Stimulated activated CD4-positive, alpha-beta T cell treated with anti-CD3 and anti-CD28 coated beads, Interleukin-2, amount 100 ng/mL, for 48 hours (primary cell): ENCODE data around the gene GPRC5C.
"Not testable (repeated sequence)": the region's sequence is repeated elsewhere in the genome, so short reads cannot be mapped to it uniquely, and the experiment has no call there.

ENCODE experiments used
- DNase-seq, 2 donors: peaks; one replicate each; pipeline ENCODE4 v3.0.0-alpha.2; 2020

Gene GPRC5C, protein sequence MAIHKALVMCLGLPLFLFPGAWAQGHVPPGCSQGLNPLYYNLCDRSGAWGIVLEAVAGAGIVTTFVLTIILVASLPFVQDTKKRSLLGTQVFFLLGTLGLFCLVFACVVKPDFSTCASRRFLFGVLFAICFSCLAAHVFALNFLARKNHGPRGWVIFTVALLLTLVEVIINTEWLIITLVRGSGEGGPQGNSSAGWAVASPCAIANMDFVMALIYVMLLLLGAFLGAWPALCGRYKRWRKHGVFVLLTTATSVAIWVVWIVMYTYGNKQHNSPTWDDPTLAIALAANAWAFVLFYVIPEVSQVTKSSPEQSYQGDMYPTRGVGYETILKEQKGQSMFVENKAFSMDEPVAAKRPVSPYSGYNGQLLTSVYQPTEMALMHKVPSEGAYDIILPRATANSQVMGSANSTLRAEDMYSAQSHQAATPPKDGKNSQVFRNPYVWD

GRCh38 chr17:74431568-74432423 is at the start of gene GPRC5C:
GPRC5C (plus strand) TSS chr17:74432088; CDS start chr17:74439777, 7,689 bp downstream.
- peak; percentile 35 to 47 for DNase-seq

DNA sequence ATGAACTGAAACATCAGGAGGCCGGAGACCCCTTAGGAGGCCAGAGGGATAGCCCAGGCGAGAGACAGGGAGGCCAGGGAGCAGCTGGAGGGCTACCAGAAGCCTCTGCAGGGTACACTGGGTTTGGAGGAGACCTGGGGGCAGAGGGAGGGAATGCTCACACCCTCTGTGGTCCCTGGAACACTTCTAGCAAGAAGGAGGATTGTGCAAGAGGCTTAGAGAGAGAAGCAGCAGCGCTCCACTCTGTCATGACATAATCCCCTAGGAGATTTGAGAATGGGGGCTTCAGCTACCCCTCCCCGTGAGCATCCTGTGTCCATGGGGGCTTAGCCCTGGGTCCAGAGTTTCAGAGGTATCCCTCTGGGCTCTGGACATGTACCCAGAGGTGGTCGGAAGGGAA is 48.7 kb upstream of the GPRC5C start:
- no peak for DNase-seq

DNA sequence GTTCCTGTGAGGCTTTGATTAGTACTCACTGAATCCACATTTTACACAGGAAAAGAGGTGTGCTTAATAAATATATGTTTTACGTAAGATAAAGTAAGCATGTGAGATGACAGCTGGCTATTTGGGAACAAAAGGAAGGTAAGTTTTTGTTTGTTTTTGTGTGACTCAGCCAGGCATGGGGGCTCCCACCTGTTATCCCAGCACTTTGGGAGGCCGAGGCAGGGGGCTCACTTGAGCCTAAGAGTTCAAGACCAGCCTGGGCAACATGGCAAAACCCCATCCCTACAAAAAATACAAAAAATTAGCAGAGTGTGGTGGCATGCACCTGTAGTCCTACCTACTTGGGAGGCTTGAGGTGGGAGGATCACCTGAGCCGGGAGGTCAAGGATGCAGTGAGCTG is 46.7 kb upstream of the GPRC5C start:
- DNase-seq: no peak

DNA sequence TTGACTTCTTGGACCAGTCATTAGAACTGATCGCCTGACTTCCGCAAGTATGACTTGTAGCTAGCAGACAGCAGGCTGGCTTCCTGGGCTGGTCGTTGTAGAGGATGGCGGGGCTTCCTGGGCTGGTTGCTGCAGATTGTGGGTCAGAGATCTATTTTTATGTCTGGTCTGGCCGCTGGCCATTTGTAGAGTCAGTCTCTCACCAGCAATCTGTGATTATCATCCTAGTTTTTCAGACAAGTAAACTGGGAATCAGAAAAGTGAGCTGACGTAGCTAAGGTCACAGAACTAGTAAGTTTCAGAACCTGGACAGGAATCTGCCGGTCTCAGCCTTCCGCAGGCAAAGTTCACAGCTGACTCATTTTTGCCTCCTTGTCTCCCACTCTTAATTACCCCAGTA is 45.5 kb upstream of the GPRC5C start:
- DNase-seq: no peak

- no peak for DNase-seq
Observed at GRCh38 chr17:74387365-74388218, 44.3 kb upstream of the GPRC5C start.

DNA sequence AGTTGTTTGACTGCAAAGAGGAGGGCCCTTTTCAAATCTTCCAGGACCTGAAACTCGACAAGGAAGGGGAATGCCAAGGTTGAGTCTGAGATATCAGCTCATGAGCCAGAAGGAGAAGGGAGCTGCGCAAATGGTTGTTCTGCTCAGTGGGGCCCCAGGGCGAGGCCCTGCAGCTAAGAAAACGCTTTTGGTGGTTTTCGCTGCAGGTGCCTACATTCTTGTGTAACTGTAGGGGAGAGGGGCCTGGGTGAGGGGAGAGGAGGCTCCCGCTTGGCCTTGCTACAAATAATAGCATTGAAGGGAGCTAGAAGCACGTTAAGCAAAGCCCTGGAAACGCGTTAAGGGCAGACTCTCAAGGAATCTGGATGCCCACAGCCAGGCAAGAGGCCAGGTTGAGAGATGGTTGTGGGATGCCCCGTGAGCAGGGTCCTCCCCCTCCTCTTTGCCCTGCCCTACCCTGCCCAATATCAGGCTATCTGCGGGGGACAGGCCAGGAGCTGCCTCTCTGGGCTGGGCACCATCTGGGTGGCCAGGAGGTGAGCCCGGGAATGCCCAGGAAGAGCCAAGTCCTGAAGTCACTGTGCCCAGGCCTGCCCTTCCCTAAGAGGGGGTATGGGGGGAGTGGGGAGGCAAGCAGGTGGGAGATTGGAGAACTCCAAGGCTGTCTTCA is 42.7 kb upstream of the GPRC5C start:
- DNase-seq: no peak

DNA sequence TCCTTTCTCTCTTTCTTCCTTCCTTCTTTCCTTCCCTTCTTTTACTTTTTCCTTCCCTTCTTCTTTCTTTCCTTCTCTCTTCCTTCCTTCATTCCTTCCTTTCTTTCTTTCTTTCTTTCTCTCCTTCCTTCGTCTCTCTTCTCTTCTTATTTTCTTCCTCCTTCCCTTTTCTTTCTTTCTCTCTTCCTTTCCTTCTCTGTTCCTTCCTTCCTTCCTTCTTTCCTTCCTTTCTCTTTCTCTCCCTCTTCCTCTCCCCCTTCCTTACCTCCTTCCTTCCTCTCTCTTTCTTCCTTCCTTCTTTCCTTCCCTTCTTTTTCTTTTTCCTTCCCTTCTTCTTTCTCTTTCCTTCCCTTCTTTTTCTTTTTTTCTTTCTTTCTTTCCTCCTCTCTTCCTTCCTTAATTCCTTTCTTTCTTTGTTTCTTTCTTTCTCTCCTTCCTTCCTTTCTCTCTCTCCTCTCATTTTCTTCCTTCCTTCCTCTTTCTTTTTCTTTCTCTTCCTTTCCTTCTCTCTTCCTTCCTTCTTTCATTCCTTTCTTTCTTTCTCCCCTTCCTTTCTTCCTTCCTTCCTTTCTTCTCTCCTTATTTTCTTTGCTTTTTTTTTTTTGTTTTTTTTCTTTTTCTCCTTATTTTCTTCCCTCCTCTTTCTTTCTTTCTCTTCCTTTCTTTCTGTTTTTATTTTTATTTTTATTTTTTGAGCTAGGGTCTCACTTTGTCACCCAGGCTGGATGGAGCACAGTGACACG is 41.8 kb upstream of the GPRC5C start:
- DNase-seq: no peak

DNA sequence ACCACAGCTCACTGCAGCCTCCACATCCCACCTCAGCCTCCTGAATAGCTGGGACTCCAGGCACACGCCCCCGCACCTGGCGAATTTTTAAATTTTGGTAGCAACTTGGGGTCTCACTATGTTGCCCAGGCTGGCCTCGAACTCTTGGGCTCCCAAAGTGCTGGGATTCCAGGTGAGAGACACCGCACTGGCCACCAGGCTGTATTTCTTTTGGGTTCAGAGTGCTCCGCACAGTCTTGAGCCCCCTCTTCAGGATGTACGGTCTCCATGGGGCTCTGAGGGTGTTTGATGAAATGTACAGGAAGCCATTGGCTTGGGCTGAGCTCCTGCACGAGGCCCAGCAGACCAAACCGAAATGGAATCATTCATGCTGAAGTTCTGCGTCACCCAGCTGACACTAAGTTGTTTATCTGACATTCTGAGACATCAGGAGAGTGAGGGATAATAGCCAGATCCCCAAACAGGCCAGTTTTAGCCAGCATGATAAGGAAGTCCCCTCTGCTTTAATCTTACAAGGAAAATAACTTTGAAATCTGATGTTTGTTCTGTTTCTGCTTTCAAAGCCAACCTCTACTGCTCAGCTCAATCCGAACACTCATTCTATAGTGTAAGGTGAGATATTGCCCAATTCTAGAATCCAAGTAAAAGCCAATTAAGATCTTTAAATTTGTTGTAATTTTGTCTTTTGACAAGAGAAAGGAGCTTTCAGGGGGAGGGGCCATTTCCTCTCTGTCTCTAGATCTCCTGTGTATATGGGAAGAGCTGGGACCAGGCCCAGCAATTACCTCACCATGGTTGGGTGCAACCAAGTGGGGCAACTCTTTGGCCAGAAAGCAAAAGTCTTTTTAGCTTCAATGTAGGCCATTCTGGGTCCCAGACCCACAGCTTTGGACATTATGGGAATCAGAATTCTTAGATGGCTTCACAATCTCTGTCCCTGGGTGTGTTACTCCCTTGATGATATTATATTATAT is 40.9 kb upstream of the GPRC5C start:
- no peak for DNase-seq

- DNase-seq: no peak
Observed at GRCh38 chr17:74391771-74392170, 40.1 kb upstream of the GPRC5C start.

DNA sequence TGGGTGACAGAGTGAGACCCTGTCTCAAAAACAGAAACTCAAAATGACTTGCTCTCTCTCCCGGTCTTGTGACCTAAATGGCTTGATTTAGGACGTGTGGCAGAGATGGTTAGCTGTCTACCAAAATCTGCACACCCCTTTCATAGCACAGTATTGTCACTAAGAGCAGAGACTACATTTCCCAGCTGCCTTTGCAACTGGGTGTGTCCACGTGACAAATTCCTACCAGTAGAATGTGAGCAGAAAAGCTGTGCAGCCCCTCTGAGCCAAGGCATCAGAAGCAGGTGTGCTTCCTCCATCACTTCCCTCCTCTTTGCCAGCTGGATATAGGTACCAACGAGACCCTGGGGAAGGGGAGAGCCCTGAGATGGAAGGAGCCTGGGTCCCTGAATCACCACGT is 39.0 kb upstream of the GPRC5C start:
- no peak for DNase-seq

- no peak for DNase-seq
Observed at GRCh38 chr17:74393346-74393942, 38.4 kb upstream of the GPRC5C start.

- DNase-seq: no peak
Observed at GRCh38 chr17:74394275-74394950, 37.5 kb upstream of the GPRC5C start.

GRCh38 chr17:74394977-74395376 is 36.9 kb upstream of the GPRC5C start:
- DNase-seq: no peak

- DNase-seq: no peak
Observed at GRCh38 chr17:74396567-74396966, 35.3 kb upstream of the GPRC5C start.

GRCh38 chr17:74402048-74402447 is 29.8 kb upstream of the GPRC5C start:
- DNase-seq: no peak

DNA sequence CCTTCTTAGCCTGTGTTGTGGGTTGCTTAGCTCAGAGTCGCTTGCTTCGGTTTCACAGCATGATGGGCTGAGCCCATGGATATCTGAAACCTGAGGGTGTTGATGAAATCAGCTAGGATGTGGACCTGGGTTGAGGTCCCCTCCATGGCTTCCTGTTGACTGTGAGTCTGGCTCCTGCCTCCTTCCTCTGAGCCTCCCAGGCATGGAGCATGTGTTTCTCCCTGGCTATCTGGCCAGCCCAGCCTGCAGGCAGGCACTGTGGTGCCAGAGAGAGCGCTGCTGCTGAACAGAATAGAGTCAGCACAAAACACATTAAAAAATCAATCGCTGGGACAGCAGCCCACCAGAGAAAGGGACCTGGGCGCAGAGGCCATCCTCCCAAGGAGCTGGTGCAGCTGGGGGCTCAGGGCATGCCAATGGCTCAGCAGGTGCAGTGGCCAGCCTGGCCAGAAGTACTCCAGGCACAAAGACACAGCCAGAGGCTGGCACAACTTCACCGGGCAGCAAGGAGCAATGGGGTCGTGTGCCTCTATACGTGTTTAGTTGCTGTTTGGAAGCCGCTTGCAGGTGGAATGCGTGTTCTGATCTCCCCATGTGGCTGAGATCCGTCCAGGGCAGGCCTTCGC is 28.3 kb upstream of the GPRC5C start:
- DNase-seq: no peak

DNA sequence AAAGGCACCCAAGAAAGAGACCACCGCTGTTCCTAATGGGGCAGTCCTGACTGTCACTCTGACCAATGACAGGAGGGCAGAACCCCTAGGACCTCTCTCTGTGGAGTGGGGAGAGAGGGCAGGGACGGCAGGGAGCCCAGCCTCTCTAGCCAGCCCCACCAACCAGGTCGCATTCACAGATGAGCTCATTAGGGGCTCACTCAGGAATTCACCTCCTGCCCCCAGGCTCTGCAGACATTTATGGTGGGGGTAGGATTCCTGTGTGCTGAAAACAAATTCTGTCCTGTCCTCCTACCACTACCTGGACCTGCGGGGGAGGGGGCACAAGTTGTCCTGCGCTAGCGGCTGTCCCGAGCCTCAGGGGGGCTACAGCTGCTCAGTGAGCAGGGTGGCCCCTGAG is 27.7 kb upstream of the GPRC5C start:
- no peak for DNase-seq

GRCh38 chr17:74404789-74405188 is 27.1 kb upstream of the GPRC5C start:
- DNase-seq: no peak

- DNase-seq: not testable (repeated sequence)
Observed at GRCh38 chr17:74405311-74405710, 26.6 kb upstream of the GPRC5C start.
